Activated CD8-positive, alpha-beta memory T cell treated with anti-CD3 and anti-CD28 coated beads, Interleukin-2, amount 50 U/mL, for 1 hour (primary cell): ENCODE measurements around the gene MTHFD1.

Source experiments
- DNase-seq: peaks from one replicate; pipeline ENCODE4 v3.0.0-alpha.2; 2020; ENCODE audit errors: extremely low read depth

MTHFD1 gene

GRCh38 chr14:64495252-64495651 is 107.1 kb downstream of the MTHFD1 start:
- DNase-seq = no peak

GRCh38 chr14:64496764-64497163 is 108.6 kb downstream of the MTHFD1 start:
- no peak for DNase-seq

- DNase-seq = no peak
These were observed 111.9 kb downstream of the MTHFD1 start for GRCh38 chr14:64500088-64500487.

- DNase-seq = no peak
These were observed 113.4 kb downstream of the MTHFD1 start for GRCh38 chr14:64501411-64502171.

- no peak for DNase-seq
These were observed 114.3 kb downstream of the MTHFD1 start for GRCh38 chr14:64502456-64502855.

- DNase-seq = no peak
These were observed 114.8 kb downstream of the MTHFD1 start for GRCh38 chr14:64502887-64503433.

- DNase-seq = peak; percentile 96
These were observed 115.5 kb downstream of the MTHFD1 start, which contains the start of gene ZBTB25 for GRCh38 chr14:64503434-64504309. TSS of gene ZBTB25 (minus strand) at chr14:64503838. CDS start at chr14:64490533, 13,305 bp downstream.

GRCh38 chr14:64504310-64504896 is 116.2 kb downstream of the MTHFD1 start, which contains the start of gene ZBTB1:
TSS of gene ZBTB1 (plus strand) at chr14:64504770. CDS start at chr14:64521505, 16,735 bp downstream.
- peak; percentile 63 for DNase-seq

- DNase-seq = peak; percentile 72
These were observed 117.0 kb downstream of the MTHFD1 start for GRCh38 chr14:64504897-64505794.

GRCh38 chr14:64506721-64507120 is 118.6 kb downstream of the MTHFD1 start:
- no peak for DNase-seq

GRCh38 chr14:64507376-64508156 is 119.4 kb downstream of the MTHFD1 start:
- no peak for DNase-seq

GRCh38 chr14:64508215-64508776 is 120.1 kb downstream of the MTHFD1 start:
- no peak for DNase-seq

- no peak for DNase-seq
These were observed 120.9 kb downstream of the MTHFD1 start for GRCh38 chr14:64509036-64509435.
